Ovary (tissue), 9 donors: ENCODE measurements around the gene ALOXE3. TPM values are rescaled to one million over a fixed set of nuclear protein-coding genes. Genes with fewer than 3 reads are reported as not detected.
A peak's percentile ranks its signal among the peaks of the same experiment; 100 is the strongest.
"Not testable (repeated sequence)": the region's sequence is repeated elsewhere in the genome, so short reads cannot be mapped to it uniquely, and the experiment has no call there.

Source experiments
- DNase-seq, 5 donors: peaks; one replicate each; pipeline ENCODE4 v3.0.0-alpha.2; 2019 to 2020
- H3K27ac ChIP-seq, 2 donors: fragments of 200-600 bp; one replicate each; pipeline versions ENCODE4 v1.5.1 to v1.8.0; 2019 to 2022
- H3K27me3 ChIP-seq: fragments of 200-600 bp; one replicate; pipeline ENCODE4 v1.8.0; 2022
- H3K36me3 ChIP-seq: fragments of 200-600 bp; sonication (generic); one replicate; pipeline ENCODE4 v1.5.1; 2019
- H3K4me1 ChIP-seq: one replicate; pipeline ENCODE4 v1.8.1; 2013; ENCODE audit warnings: mild to moderate bottlenecking, moderate library complexity; ENCODE audit not compliant: insufficient read depth
- H3K4me3 ChIP-seq: fragments of 200-600 bp; sonication (generic); one replicate; pipeline ENCODE4 v1.5.1; 2017
- H3K9me3 ChIP-seq, 2 donors: fragments of 200-600 bp in 1 of 2; sonication (generic) in 1 of 2; one replicate each; pipeline versions ENCODE4 v1.5.1 to v1.8.1; 2013 to 2019; ENCODE audit warnings: mild to moderate bottlenecking in 1 of 2, moderate library complexity in 1 of 2
- CTCF ChIP-seq, 3 donors: fragments of 450-650 bp in 2 of 3; fragments of 200-600 bp in 1 of 3; IDR thresholded peaks; one replicate each; pipeline versions ENCODE4 v1.5.1 to v1.8.0; 2016 to 2022; ENCODE audit warnings: antibody characterized with exemption in 3 of 3, mild to moderate bottlenecking in 1 of 3
- EP300 ChIP-seq: sonication (generic); formaldehyde crosslinking; IDR thresholded peaks from one replicate; pipeline ENCODE4 v1.6.1; 2017; ENCODE audit warnings: antibody characterized with exemption
- POLR2A ChIP-seq: fragments of 450-650 bp; IDR thresholded peaks from one replicate; pipeline ENCODE4 v1.6.1; 2017; ENCODE audit warnings: antibody characterized with exemption, mild to moderate bottlenecking, moderate library complexity
- WGBS, 3 donors: extraction: QIAGEN DNeasy Blood & Tissue Kit in 1 of 3; methylation state at CpG; one replicate each; pipeline versions ENCODE4 v1.1.5 to v1.1.7; 2013 to 2017; 5-methylcytosine and 5-hydroxymethylcytosine counted together
- intact Hi-C, 4 donors: fragments of 100-400 bp; cut with DNase I; formaldehyde crosslinking; loops; one replicate each; pipeline versions ENCODE4 v1.11.0 to v1.15.1; 2022 to 2023
- polyA plus RNA-seq, 2 donors: library from polyadenylated mRNA; stranded (reverse); fragments of 200-250 nt in 1 of 2; fragments of 350-450 nt in 1 of 2; fragmentation: Illumina TruSeq in 1 of 2; extraction: RNeasy Lipid Tissue Mini Kit (QIAGEN cat#74804) in 1 of 2; gene quantifications; one replicate each; pipeline ENCODE4 v1.2.3, GENCODE V29; 2013 to 2014
- total RNA-seq, 7 donors: library from RNA; depleted of rRNA in 2 of 7; stranded (reverse); fragments of >200 nt in 2 of 7; fragmentation: NEBNext Ultra II Directional in 3 of 7; extraction: Animal tissue kit (Norgen Biotek cat#: 25700) in 3 of 7; gene quantifications; one replicate each; pipeline versions ENCODE4 v1.1.0 to v1.2.4, GENCODE V29; 2016 to 2023
- donor health status: DM: no; HTN: no; CAD: no; lungs with moderate emphysema.
- donor health status: DM: no; HTN: no; CAD: no.
- donor health status: Bipolar disorder and iron deficiency.
- donor health status: DM: yes; HTN: yes; CAD: no.
- donor health status: DM: no; HTN: no; CAD: no.
- donor health status: DM: yes; HTN: yes; CAD: no.

Gene ALOXE3
- total and polyA plus RNA-seq, 9 donors: 0.07 TPM; not detected in 8

DNA sequence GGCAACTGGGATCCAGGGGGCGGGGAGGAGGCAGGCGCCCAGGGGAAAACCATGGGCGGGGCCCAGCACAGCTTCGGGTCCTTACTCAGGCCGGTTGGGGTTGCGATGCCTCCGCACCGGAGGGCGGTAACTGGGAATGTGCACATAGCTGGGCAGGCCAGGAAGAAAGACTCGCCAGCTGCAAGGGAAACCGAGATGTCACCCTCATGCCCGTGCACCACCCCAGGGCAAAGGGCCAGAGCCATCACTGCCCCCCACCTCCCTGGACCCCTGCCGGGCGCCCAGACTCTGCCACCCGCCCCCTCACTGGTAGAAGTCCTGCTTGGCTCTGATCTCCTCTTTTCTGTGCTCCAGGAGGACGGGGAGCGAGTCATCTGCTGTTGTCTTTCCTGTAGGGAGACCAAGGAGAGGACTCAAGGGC lies 37.5 kb downstream of the ALOXE3 start:
- Histone ChIP-seq H3K4me1 (peaks cover 5% of the 10 kb centered on the region), H3K36me3 (no peaks in the 10 kb centered on the region), H3K9me3 (no peaks in the 10 kb centered on the region), H3K27me3 (no peaks in the 10 kb centered on the region), H3K4me3 (no peak overlapping the region), H3K27ac (no peak overlapping the region)
- TF ChIP-seq POLR2A (no peak), CTCF (IDR thresholded peaks at IDR 0.05) (no peak), EP300 (no peak)
- intact Hi-C loops: loop anchor here in 1 of 4 donors (5.0 kb wide), 1 partner anchor 221 kb away; no protein-coding TSS in a partner anchor
- WGBS, 3 donors: 31 to 40% (median 39%) methylated on average over 13 to 17 of the region's 17 CpGs
- no peak for DNase-seq

- H3K27me3 ChIP-seq: no peaks in the 10 kb centered on the region
- H3K4me3 ChIP-seq: peak overlapping the region; percentile 37
- no peaks in the 10 kb centered on the region for H3K9me3 ChIP-seq
- TF ChIP-seq CTCF (IDR thresholded peaks at IDR 0.05): no peak
- TF ChIP-seq EP300: no peak
- TF ChIP-seq POLR2A: no peak
- H3K36me3 ChIP-seq: no peaks in the 10 kb centered on the region
- WGBS, 3 donors: 13 to 25% (median 16%) methylated on average over 21 to 25 of the region's 25 CpGs
- peaks cover 5% of the 10 kb centered on the region for H3K4me1 ChIP-seq
- intact Hi-C loops: loop anchor here in 1 of 4 donors (5.0 kb wide), 1 partner anchor 222 kb away; no protein-coding TSS in a partner anchor
- no peak overlapping the region for H3K27ac ChIP-seq
- DNase-seq: no peak
These were observed 38.0 kb downstream of the ALOXE3 start for GRCh38 chr17:8080208-8080798.

DNA sequence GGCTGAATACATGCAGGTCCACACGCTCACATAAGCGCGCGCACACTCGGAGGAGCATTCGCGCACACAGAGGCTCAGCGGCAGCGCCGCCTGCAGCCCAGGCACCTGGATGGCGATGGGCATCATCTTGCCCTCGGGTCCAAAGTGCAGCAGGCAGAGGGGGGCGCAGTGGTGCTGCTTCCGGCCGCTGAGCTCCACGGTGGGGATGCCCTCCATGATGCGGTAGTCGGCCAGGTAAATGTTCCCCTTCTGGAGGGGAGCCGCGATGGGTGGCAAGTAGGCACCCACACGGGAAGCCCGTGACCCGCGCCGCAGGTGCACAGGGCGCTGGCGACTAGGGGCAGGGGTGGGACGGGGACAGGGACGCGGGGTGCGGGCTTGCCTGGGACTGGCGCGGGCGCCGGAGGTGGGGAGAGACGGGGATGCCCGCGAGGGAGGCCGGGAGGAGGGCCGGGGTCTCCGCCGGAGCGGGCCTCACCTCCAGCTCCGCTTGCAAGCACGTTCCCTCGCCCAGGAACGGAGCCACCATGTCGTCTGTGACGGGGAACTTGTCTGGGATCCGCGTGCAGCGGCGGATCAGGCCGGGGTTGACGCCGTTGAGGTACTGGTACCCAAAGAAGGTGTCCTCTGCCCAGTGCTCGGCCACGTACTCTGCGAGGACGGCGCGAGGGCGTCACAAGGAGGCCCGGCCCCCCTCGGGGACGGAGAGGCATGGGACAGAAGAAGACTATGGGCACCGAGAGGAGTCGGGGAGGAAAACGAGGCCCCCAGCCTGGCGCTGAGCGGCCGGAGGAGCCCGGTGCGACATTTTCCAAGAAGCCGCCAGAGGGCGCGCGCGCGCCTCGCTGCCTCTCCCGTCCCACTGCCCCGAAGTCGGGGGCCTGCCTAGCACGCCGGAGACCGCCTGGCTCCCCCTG lies 38.8 kb downstream of the ALOXE3 start:
- H3K4me3 ChIP-seq: peak overlapping the region; percentile 37
- DNase-seq: peak; percentile 58 to 84 (median 74)
- no peaks in the 10 kb centered on the region for H3K9me3 ChIP-seq
- H3K27ac ChIP-seq: no peak overlapping the region
- TF ChIP-seq CTCF (IDR thresholded peaks at IDR 0.05) (peak; percentile 80 to 90 (median 80)), POLR2A (no peak)
- WGBS, 3 donors: 1% methylated on average over 68 to 87 of the region's 87 CpGs
- H3K27me3 ChIP-seq: no peaks in the 10 kb centered on the region
- H3K4me1 ChIP-seq: peaks cover 5% of the 10 kb centered on the region
- intact Hi-C loops: loop anchor here in 3 of 4 donors (5.0 to 10.0 kb wide), 2 partner anchors 223 to 225 kb away; no protein-coding TSS in a partner anchor
- no peaks in the 10 kb centered on the region for H3K36me3 ChIP-seq

- intact Hi-C loops: loop anchor here in 2 of 4 donors (5.0 to 10.0 kb wide), 2 partner anchors 224 to 227 kb away; no protein-coding TSS in a partner anchor
- H3K27me3 ChIP-seq, H3K9me3 ChIP-seq, DNase-seq, H3K4me3 ChIP-seq, H3K4me1 ChIP-seq, H3K27ac ChIP-seq, H3K36me3 ChIP-seq: not testable (repeated sequence)
- WGBS, 3 donors: 79 to 85% (median 84%) methylated on average over 5 of the region's 5 CpGs
These were observed 40.4 kb downstream of the ALOXE3 start for GRCh38 chr17:8077939-8078338.
